ENCODE data around the gene OLFML1.

- no peak for TF ChIP-seq CTCF (IDR thresholded peaks at IDR 0.05; ENCODE audit: insufficient read depth, low read depth, low read length)
- no peak for TF ChIP-seq EZH2 (IDR thresholded peaks at IDR 0.05; ENCODE audit: insufficient read depth, low read length)
These were observed 4.7 kb downstream of the OLFML1 start for GRCh38 chr11:7490054-7490453.
